Epithelial cell of esophagus (primary cell): ENCODE measurements around the gene UGT1A8.
"Not testable (repeated sequence)": the region's sequence is repeated elsewhere in the genome, so short reads cannot be mapped to it uniquely, and the experiment has no call there.

Experiments
- DNase-seq: peaks from one replicate; pipeline ENCODE4 v3.0.0; 2010; ENCODE audit warnings: low read depth
- H3K4me3 ChIP-seq: 2 replicates; pipeline ENCODE4 v1.5.1; 2011; ENCODE audit warnings: mild to moderate bottlenecking, low read length, control low read depth
- CTCF ChIP-seq: IDR thresholded peaks from 2 replicates; pipeline ENCODE4 v1.5.1; 2011; ENCODE audit warnings: low read depth, mild to moderate bottlenecking, low read length, control low read depth, inconsistent platforms; ENCODE audit not compliant: insufficient read depth; ENCODE audit errors: missing control alignments

UGT1A8 gene

GRCh38 chr2:233692648-233693047 is 75.2 kb downstream of the UGT1A8 start, which contains the start of gene UGT1A6:
TSS of gene UGT1A6 (plus strand) at chr2:233692890. CDS start at chr2:233693005, 115 bp downstream.
- peak within 1 kb of the TSS; percentile 71 for H3K4me3 ChIP-seq
- DNase-seq = no peak

GRCh38 chr2:233693963-233694362 is 76.5 kb downstream of the UGT1A8 start:
- no peak for TF ChIP-seq CTCF
- no peak overlapping the region for H3K4me3 ChIP-seq
- no peak for DNase-seq

More at GRCh38 chr2:233692648-233693047, 75.2 kb downstream of the UGT1A8 start, which contains the start of gene UGT1A6:
- no peak for TF ChIP-seq CTCF

- no peak overlapping the region for H3K4me3 ChIP-seq
- DNase-seq = no peak
- TF ChIP-seq CTCF = no peak
Measured at GRCh38 chr2:233698740-233699139, 81.3 kb downstream of the UGT1A8 start.

GRCh38 chr2:233699424-233700027 is 82.1 kb downstream of the UGT1A8 start:
- no peak for DNase-seq
- H3K4me3 ChIP-seq = no peak overlapping the region
- no peak for TF ChIP-seq CTCF

GRCh38 chr2:233700028-233700635 is 82.7 kb downstream of the UGT1A8 start:
- no peak for TF ChIP-seq CTCF
- H3K4me3 ChIP-seq = no peak overlapping the region
- DNase-seq = no peak

- not testable (repeated sequence) for DNase-seq, H3K4me3 ChIP-seq
Measured at GRCh38 chr2:233700842-233701241, 83.4 kb downstream of the UGT1A8 start.

- DNase-seq = no peak
- no peak for TF ChIP-seq CTCF
- H3K4me3 ChIP-seq = no peak overlapping the region
Measured at GRCh38 chr2:233702238-233702637, 84.8 kb downstream of the UGT1A8 start.
